Astrocyte (in vitro differentiated cells and primary cell): ENCODE data around the gene LRCOL1. TPM values are rescaled to one million over a fixed set of nuclear protein-coding genes. Genes with fewer than 3 reads are reported as not detected.
A peak's percentile ranks its signal among the peaks of the same experiment; 100 is the strongest.

Source experiments
- DNase-seq: peaks from one replicate; pipeline ENCODE4 v3.0.0-alpha.2; 2010; ENCODE audit warnings: low read depth
- FAIRE-seq: peaks from 2 replicates; lab custom pipeline; 2011; peaks lifted over from hg19 to GRCh38; lab: Jason Lieb, UNC
- H2AFZ ChIP-seq: 2 replicates; pipeline ENCODE4 v1.6.0; 2012; ENCODE audit warnings: low read depth, low read length, inconsistent platforms
- H3K27ac ChIP-seq: 2 replicates; pipeline ENCODE4 v1.5.1; 2011; ENCODE audit warnings: low read depth, low read length, inconsistent platforms
- H3K27me3 ChIP-seq: 2 replicates; pipeline ENCODE4 v1.6.0; 2011; ENCODE audit warnings: low read length, inconsistent platforms; ENCODE audit not compliant: insufficient read depth
- H3K36me3 ChIP-seq: 2 replicates; pipeline ENCODE4 v1.5.1; 2011; ENCODE audit warnings: low read length, inconsistent platforms; ENCODE audit not compliant: insufficient read depth
- H3K4me1 ChIP-seq: 2 replicates; pipeline ENCODE4 v1.5.1; 2011; ENCODE audit warnings: low read length, inconsistent platforms; ENCODE audit not compliant: insufficient read depth
- H3K4me2 ChIP-seq: 2 replicates; pipeline ENCODE4 v1.6.0; 2012; ENCODE audit warnings: low read length, inconsistent platforms
- H3K4me3 ChIP-seq: 2 replicates; pipeline ENCODE4 v1.5.1; 2011; ENCODE audit warnings: low read depth, mild to moderate bottlenecking, low read length, inconsistent platforms; ENCODE audit not compliant: insufficient read depth
- H3K79me2 ChIP-seq: 2 replicates; pipeline ENCODE4 v1.6.0; 2012; ENCODE audit warnings: mild to moderate bottlenecking, low read length, inconsistent platforms; ENCODE audit not compliant: insufficient read depth
- H3K9ac ChIP-seq: 2 replicates; pipeline ENCODE4 v1.6.0; 2012; ENCODE audit warnings: mild to moderate bottlenecking, low read length, inconsistent platforms
- H3K9me3 ChIP-seq: 2 replicates; pipeline ENCODE4 v1.5.1; 2012; ENCODE audit warnings: low read depth, mild to moderate bottlenecking, low read length, inconsistent platforms; ENCODE audit not compliant: insufficient read depth
- H4K20me1 ChIP-seq: 2 replicates; pipeline ENCODE4 v1.6.0; 2012; ENCODE audit warnings: low read length, inconsistent platforms; ENCODE audit not compliant: insufficient read depth
- H3K27ac Mint-ChIP-seq: one replicate; pipeline ENCODE4 v1.8.0; 2021; ENCODE audit warnings: mild to moderate bottlenecking, mixed read lengths; ENCODE audit not compliant: unreplicated experiment
- H3K27me3 Mint-ChIP-seq: one replicate; pipeline ENCODE4 v1.8.0; 2021; ENCODE audit warnings: low read depth, mixed read lengths; ENCODE audit not compliant: unreplicated experiment
- H3K36me3 Mint-ChIP-seq: one replicate; pipeline ENCODE4 v1.8.0; 2021; ENCODE audit warnings: low read depth, mixed read lengths; ENCODE audit not compliant: unreplicated experiment
- H3K4me1 Mint-ChIP-seq: one replicate; pipeline ENCODE4 v1.8.0; 2021; ENCODE audit warnings: low read depth, mixed read lengths; ENCODE audit not compliant: unreplicated experiment
- H3K4me3 Mint-ChIP-seq: one replicate; pipeline ENCODE4 v1.8.0; 2021; ENCODE audit warnings: mild to moderate bottlenecking, moderate library complexity, mixed read lengths; ENCODE audit not compliant: unreplicated experiment
- H3K9me3 Mint-ChIP-seq: one replicate; pipeline ENCODE4 v1.8.0; 2021; ENCODE audit warnings: mild to moderate bottlenecking, mixed read lengths; ENCODE audit not compliant: unreplicated experiment
- CTCF ChIP-seq: IDR thresholded peaks from 2 replicates; pipeline ENCODE4 v1.5.1; 2011; ENCODE audit warnings: low read depth, mild to moderate bottlenecking, inconsistent platforms, low read length, moderate library complexity; ENCODE audit not compliant: insufficient read depth
- EZH2 ChIP-seq: IDR thresholded peaks from 2 replicates; pipeline ENCODE4 v1.6.1; 2012; ENCODE audit warnings: mild to moderate bottlenecking, low read length, inconsistent platforms; ENCODE audit not compliant: insufficient read depth
- microRNA-seq: library from miRNA; unstranded; fragments of <30 nt; microRNA quantifications from one replicate; pipeline ENCODE4 v1.2.0, GENCODE V29; 2020
- total RNA-seq: library from RNA; stranded (reverse); gene quantifications from 2 replicates; pipeline ENCODE4 v1.2.1, GENCODE V29; 2021

LRCOL1 gene
- total RNA-seq, 1 donor from 2014 or later, result not detected

- Histone ChIP-seq H3K4me1 (peaks cover 3% of the 10 kb centered on the region), H3K36me3 (no peaks in the 10 kb centered on the region), H3K4me2 (no peak overlapping the region), H3K27ac (no peak overlapping the region), H3K9ac (no peak overlapping the region), H3K27me3 (no peaks in the 10 kb centered on the region), H3K9me3 (no peaks in the 10 kb centered on the region), H4K20me1 (peaks cover 5% of the 10 kb centered on the region), H3K79me2 (peaks cover under 1% of the 10 kb centered on the region), H2AFZ (no peak overlapping the region), H3K4me3 (no peak overlapping the region)
- no peaks in the 10 kb centered on the region for H3K4me1 Mint-ChIP-seq
- no peak for DNase-seq
- no peak for FAIRE-seq
- no peaks in the 10 kb centered on the region for H3K9me3 Mint-ChIP-seq
- TF ChIP-seq EZH2 (no peak), CTCF (no peak)
- H3K27me3 Mint-ChIP-seq, result peaks cover 6% of the 10 kb centered on the region
- no peak overlapping the region for H3K4me3 Mint-ChIP-seq
- no peak overlapping the region for H3K27ac Mint-ChIP-seq
- peaks cover 3% of the 10 kb centered on the region for H3K36me3 Mint-ChIP-seq
Observed at GRCh38 chr12:132555686-132556085, 54.7 kb downstream of the LRCOL1 start.

GRCh38 chr12:132554845-132555630 is 55.3 kb downstream of the LRCOL1 start:
- no peak for TF ChIP-seq EZH2
- TF ChIP-seq CTCF, result peak; percentile 5
- H3K27ac ChIP-seq, result no peak overlapping the region
- H3K36me3 Mint-ChIP-seq, result peaks cover 3% of the 10 kb centered on the region
- peaks cover 4% of the 10 kb centered on the region for H4K20me1 ChIP-seq
- no peak overlapping the region for H2AFZ ChIP-seq
- H3K36me3 ChIP-seq, result no peaks in the 10 kb centered on the region
- no peak overlapping the region for H3K4me3 Mint-ChIP-seq
- no peak overlapping the region for H3K27ac Mint-ChIP-seq
- no peaks in the 10 kb centered on the region for H3K9me3 Mint-ChIP-seq
- H3K4me1 Mint-ChIP-seq, result peaks cover 1% of the 10 kb centered on the region
- peaks cover 4% of the 10 kb centered on the region for H3K4me1 ChIP-seq
- H3K4me2 ChIP-seq, result no peak overlapping the region
- peaks cover 9% of the 10 kb centered on the region for H3K27me3 Mint-ChIP-seq
- DNase-seq (no peak), FAIRE-seq (no peak)
- H3K9ac ChIP-seq, result no peak overlapping the region
- H3K27me3 ChIP-seq, result no peaks in the 10 kb centered on the region
- no peaks in the 10 kb centered on the region for H3K9me3 ChIP-seq
- H3K79me2 ChIP-seq, result no peaks in the 10 kb centered on the region
- no peak overlapping the region for H3K4me3 ChIP-seq

Small RNAs within 50 kb of the gene (microRNA-seq; reads per million reads assigned to microRNA genes)
- 3.3 reads per million, percentile 9 among the genes with 10 or more reads in this experiment for gene MIR6763

Other genes starting within 250 kb of the LRCOL1 start
- 36.6 and 43.8 TPM in 2 replicates for gene FBRSL1, start 120.4 kb downstream of the LRCOL1 start, total RNA-seq
- not detected in 2 replicates for gene P2RX2, start 8.2 kb upstream of the LRCOL1 start, total RNA-seq
- gene POLE, start 76.8 kb upstream of the LRCOL1 start, total RNA-seq, result 11.9 and 15.4 TPM in 2 replicates
- 8.1 and 9.0 TPM in 2 replicates for gene PXMP2, start 77.0 kb upstream of the LRCOL1 start, total RNA-seq
- gene PGAM5, start 100.3 kb upstream of the LRCOL1 start, total RNA-seq, result 33.3 and 43.4 TPM in 2 replicates
- gene ANKLE2, start 151.2 kb upstream of the LRCOL1 start, total RNA-seq, result 123 and 140 TPM in 2 replicates
- 86.7 and 97.8 TPM in 2 replicates for gene GOLGA3, start 218.3 kb upstream of the LRCOL1 start, total RNA-seq